Pancreas (tissue), 10 donors: ENCODE measurements around the gene ACLY. TPM values are rescaled to one million over a fixed set of nuclear protein-coding genes. Genes with fewer than 3 reads are reported as not detected.
"Not testable (repeated sequence)": the region's sequence is repeated elsewhere in the genome, so short reads cannot be mapped to it uniquely, and the experiment has no call there.

Experiments
- ATAC-seq, 4 donors: fragments of 200-7000 bp; cut with Tn5 transposase; one replicate each; pipeline versions ENCODE4 v1.8.0 to v1.9.1; 2020; ENCODE audit warnings: mild to moderate bottlenecking in 4 of 4, moderate library complexity in 4 of 4
- DNase-seq, 6 donors: peaks; one replicate each; pipeline ENCODE4 v3.0.0-alpha.2; 2020
- FAIRE-seq: peaks from 2 replicates; lab custom pipeline; 2012; peaks lifted over from hg19 to GRCh38; lab: Jason Lieb, UNC
- H3K27ac ChIP-seq, 4 donors: fragments of 200-600 bp; sonication (generic); 1 replicate in 3 of 4; 2 replicates in 1 of 4; pipeline versions ENCODE4 v1.5.0 to v1.8.0; 2020
- H3K27me3 ChIP-seq, 4 donors: fragments of 200-600 bp; one replicate each; pipeline ENCODE4 v1.8.0; 2021
- H3K36me3 ChIP-seq, 3 donors: fragments of 200-600 bp; sonication (generic) in 1 of 3; one replicate each; pipeline versions ENCODE4 v1.5.0 to v1.8.0; 2020 to 2021
- H3K4me1 ChIP-seq, 3 donors: fragments of 200-600 bp; one replicate each; pipeline ENCODE4 v1.8.0; 2021
- H3K4me3 ChIP-seq, 4 donors: fragments of 200-600 bp; sonication (generic) in 2 of 4; one replicate each; pipeline versions ENCODE4 v1.5.0 to v1.8.0; 2020 to 2021
- H3K9me3 ChIP-seq, 4 donors: fragments of 200-600 bp; one replicate each; pipeline ENCODE4 v1.8.0; 2021
- CTCF ChIP-seq, 4 donors: fragments of 200-600 bp; sonication (generic) in 3 of 4; IDR thresholded peaks; one replicate each; pipeline versions ENCODE4 v1.5.0 to v1.8.0; 2021; ENCODE audit warnings: antibody characterized with exemption in 4 of 4
- WGBS, 2 donors: extraction: QIAGEN DNeasy Blood & Tissue Kit; methylation state at CpG; one replicate each; pipeline ENCODE4 v1.1.7; 2013; 5-methylcytosine and 5-hydroxymethylcytosine counted together
- intact Hi-C, 3 donors: fragments of 100-400 bp; cut with DNase I; formaldehyde crosslinking; loops; one replicate each; pipeline versions ENCODE4 v1.11.1 to v1.14.2; 2022
- polyA plus RNA-seq, 2 donors: library from polyadenylated mRNA; stranded (reverse); fragments of 200-250 nt; gene quantifications; one replicate each; pipeline ENCODE4 v1.2.3, GENCODE V29; 2013
- total RNA-seq, 6 donors: library from RNA; stranded (reverse); fragmentation: NEBNext Ultra II Directional in 4 of 6; extraction: Animal tissue kit (Norgen Biotek cat#: 25700) in 4 of 6; gene quantifications; one replicate each; pipeline versions ENCODE4 v1.2.1 to v1.2.4, GENCODE V29; 2021 to 2023
- donor health status: healthy with polysubstance abuse.
- donor health status: DM: no; HTN: no; CAD: no; lungs with moderate emphysema.
- donor health status: DM: no; HTN: no; CAD: no.
- donor health status: control.
- donor health status: control.
- donor health status: Bipolar disorder and iron deficiency.
- donor health status: DM: yes; HTN: yes; CAD: no.
- donor health status: DM: no; HTN: no; CAD: no.
- donor health status: DM: no; HTN: no; CAD: no.
- donor health status: DM: yes; HTN: yes; CAD: no.

Gene ACLY
- total and polyA plus RNA-seq, 8 donors: 22.0 to 101 (median 58.3) TPM

DNA sequence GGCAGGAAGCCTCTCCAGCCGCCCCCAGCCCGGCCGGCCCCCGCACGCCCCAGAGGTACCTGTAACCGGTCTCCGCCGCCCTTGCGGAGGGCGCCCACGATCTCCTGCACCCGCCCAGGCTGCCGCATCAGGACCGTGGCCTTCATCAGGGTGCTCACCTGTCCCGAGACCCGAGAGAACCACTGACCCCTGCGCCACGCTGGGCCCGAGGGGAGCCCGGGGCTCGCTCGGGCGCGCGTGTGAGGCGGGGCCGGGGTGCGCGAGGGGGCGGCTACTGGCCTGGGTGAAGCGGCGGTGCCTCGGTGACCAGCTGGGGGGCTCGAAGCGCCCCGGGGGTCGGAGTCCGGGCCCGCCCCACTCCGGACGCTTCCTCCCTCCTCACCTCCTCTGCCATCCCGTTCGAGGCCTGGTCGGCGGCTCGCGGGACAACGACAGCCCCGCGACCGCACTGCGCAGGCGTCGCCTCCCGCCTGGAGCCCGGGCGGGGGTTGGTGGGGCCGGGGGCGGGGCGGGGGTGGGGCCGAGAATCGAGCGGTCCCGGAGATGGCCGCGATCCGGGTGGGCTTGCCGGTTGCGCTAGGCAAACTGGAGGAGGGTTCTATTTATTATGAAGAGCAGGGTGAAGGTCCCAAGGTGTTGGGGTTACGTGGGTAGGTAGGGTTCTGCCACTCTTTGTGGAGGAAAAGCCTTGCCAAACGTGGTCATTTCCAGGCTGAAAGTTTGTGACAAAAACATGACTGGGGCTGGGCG lies 82.8 kb downstream of the ACLY start, which contains the start of gene NT5C3B:
Gene NT5C3B (minus strand): TSS at position 433 of the 750 bp plus-strand sequence. CDS start 39 bp downstream, at position 394.
- no peaks in the 10 kb centered on the region for H3K9me3 ChIP-seq
- H3K27ac ChIP-seq: peak within 1 kb of the TSS in 3 of 4 donors; percentile 4 to 44 (median 17)
- H3K4me3 ChIP-seq: peak within 1 kb of the TSS; percentile 56 to 93 (median 84)
- no peaks in the 10 kb centered on the region for H3K27me3 ChIP-seq
- FAIRE-seq (no peak), ATAC-seq (peak; percentile 94 to 98 (median 96)), DNase-seq (peak; percentile 58 to 87 (median 74))
- intact Hi-C loops: no loop called here
- 1% methylated on average over 55 to 72 of the region's 72 CpGs for WGBS, 2 donors
- no peak for TF ChIP-seq CTCF (IDR thresholded peaks at IDR 0.05)
- H3K4me1 ChIP-seq: peaks cover 0 to 5% (median 5%) of the 10 kb centered on the region in 3 donors
- peaks cover 0 to 12% (median 0%) of the 10 kb centered on the region in 3 donors for H3K36me3 ChIP-seq

- H3K27ac ChIP-seq: peak overlapping the region in 2 of 4 donors; percentile 4 to 44
- peak overlapping the region; percentile 56 to 93 (median 84) for H3K4me3 ChIP-seq
- WGBS, 2 donors: 10 to 11% methylated on average over 13 of the region's 13 CpGs
Observed at GRCh38 chr17:41835214-41835799, 83.4 kb downstream of the ACLY start.

GRCh38 chr17:41829961-41830360 lies 88.8 kb downstream of the ACLY start:
- ATAC-seq, H3K4me3 ChIP-seq, FAIRE-seq, H3K4me1 ChIP-seq, intact Hi-C loops, H3K27ac ChIP-seq, H3K9me3 ChIP-seq, H3K27me3 ChIP-seq: not testable (repeated sequence)
- peaks cover 0 to 52% (median 6%) of the 10 kb centered on the region in 3 donors for H3K36me3 ChIP-seq
- WGBS, 2 donors: 81 to 82% methylated on average over 10 of the region's 10 CpGs
- DNase-seq: peak in 2 of 6 donors; percentile 12 to 18

More at GRCh38 chr17:41835214-41835799, 83.4 kb downstream of the ACLY start:
- Histone ChIP-seq H3K36me3 (peaks cover 0 to 12% (median 0%) of the 10 kb centered on the region in 3 donors), H3K4me1 (peaks cover 0 to 5% (median 5%) of the 10 kb centered on the region in 3 donors), H3K27me3 (no peaks in the 10 kb centered on the region), H3K9me3 (no peaks in the 10 kb centered on the region)
- FAIRE-seq: no peak
- no peak for TF ChIP-seq CTCF (IDR thresholded peaks at IDR 0.05)
- no peak for DNase-seq
- peak; percentile 17 to 51 (median 49) for ATAC-seq
- intact Hi-C loops: no loop called here

- Histone ChIP-seq H3K9me3 (no peaks in the 10 kb centered on the region), H3K4me3 (no peak overlapping the region), H3K27me3 (no peaks in the 10 kb centered on the region), H3K27ac (no peak overlapping the region), H3K36me3 (peaks cover 0 to 45% (median 6%) of the 10 kb centered on the region in 3 donors), H3K4me1 (no peaks in the 10 kb centered on the region)
- FAIRE-seq (no peak), ATAC-seq (no peak), DNase-seq (peak in 2 of 6 donors; percentile 34 to 47)
- TF ChIP-seq CTCF (IDR thresholded peaks at IDR 0.05): no peak
- WGBS, 2 donors: 89 to 94% methylated on average over 19 of the region's 19 CpGs
- intact Hi-C loops: no loop called here
Observed at GRCh38 chr17:41825175-41825845, 93.4 kb downstream of the ACLY start.

GRCh38 chr17:41824086-41824485 lies 94.7 kb downstream of the ACLY start:
- intact Hi-C loops: no loop called here
- 65% methylated on average over 7 of the region's 7 CpGs for WGBS, 2 donors

More at GRCh38 chr17:41824086-41824485, 94.7 kb downstream of the ACLY start:
- H3K27ac ChIP-seq: no peak overlapping the region
- DNase-seq: peak in 1 of 6 donors; percentile 7
- FAIRE-seq: no peak
- no peaks in the 10 kb centered on the region for H3K9me3 ChIP-seq
- no peaks in the 10 kb centered on the region for H3K27me3 ChIP-seq
- H3K36me3 ChIP-seq: peaks cover 0 to 35% (median 0%) of the 10 kb centered on the region in 3 donors
- no peak for ATAC-seq
- TF ChIP-seq CTCF (IDR thresholded peaks at IDR 0.05): no peak
- H3K4me1 ChIP-seq: no peaks in the 10 kb centered on the region
- no peak overlapping the region for H3K4me3 ChIP-seq
